Right kidney (tissue), 1 donor: ENCODE data around the gene LRP1B.

Experiments
- DNase-seq: peaks from one replicate; pipeline ENCODE4 v3.0.0-alpha.2; 2016

LRP1B gene

GRCh38 chr2:141508086-141508752 lies 622.6 kb downstream of the LRP1B start:
- no peak for DNase-seq

- no peak for DNase-seq
These were observed 624.7 kb downstream of the LRP1B start for GRCh38 chr2:141506135-141506534.

- DNase-seq = no peak
These were observed 629.1 kb downstream of the LRP1B start for GRCh38 chr2:141501752-141502151.

- no peak for DNase-seq
These were observed 631.7 kb downstream of the LRP1B start for GRCh38 chr2:141499123-141499522.

GRCh38 chr2:141498561-141498960 lies 632.3 kb downstream of the LRP1B start:
- no peak for DNase-seq

GRCh38 chr2:141497272-141497671 lies 633.5 kb downstream of the LRP1B start:
- no peak for DNase-seq

GRCh38 chr2:141496810-141497209 lies 634.0 kb downstream of the LRP1B start:
- no peak for DNase-seq

- DNase-seq = no peak
These were observed 636.9 kb downstream of the LRP1B start for GRCh38 chr2:141493936-141494335.

- DNase-seq = no peak
These were observed 638.0 kb downstream of the LRP1B start for GRCh38 chr2:141492816-141493215.

- DNase-seq = no peak
These were observed 639.9 kb downstream of the LRP1B start for GRCh38 chr2:141490886-141491285.

GRCh38 chr2:141482697-141483096 lies 648.1 kb downstream of the LRP1B start:
- no peak for DNase-seq

GRCh38 chr2:141475801-141476200 lies 655.0 kb downstream of the LRP1B start:
- no peak for DNase-seq

- no peak for DNase-seq
These were observed 662.1 kb downstream of the LRP1B start for GRCh38 chr2:141468761-141469160.

- no peak for DNase-seq
These were observed 663.5 kb downstream of the LRP1B start for GRCh38 chr2:141467331-141467730.

GRCh38 chr2:141464995-141465394 lies 665.8 kb downstream of the LRP1B start:
- DNase-seq = no peak

GRCh38 chr2:141458351-141458750 lies 672.5 kb downstream of the LRP1B start:
- no peak for DNase-seq

GRCh38 chr2:141455877-141456276 lies 674.9 kb downstream of the LRP1B start:
- DNase-seq = no peak

- no peak for DNase-seq
These were observed 675.5 kb downstream of the LRP1B start for GRCh38 chr2:141455211-141455826.

GRCh38 chr2:141440072-141440635 lies 690.7 kb downstream of the LRP1B start:
- no peak for DNase-seq

- DNase-seq = no peak
These were observed 691.3 kb downstream of the LRP1B start for GRCh38 chr2:141439524-141439923.

- no peak for DNase-seq
These were observed 692.3 kb downstream of the LRP1B start for GRCh38 chr2:141438536-141438935.

- DNase-seq = no peak
These were observed 693.3 kb downstream of the LRP1B start for GRCh38 chr2:141437521-141437920.

GRCh38 chr2:141423124-141423523 lies 707.7 kb downstream of the LRP1B start:
- DNase-seq = no peak

- no peak for DNase-seq
These were observed 713.5 kb downstream of the LRP1B start for GRCh38 chr2:141417246-141417797.
